ENCODE measurements around the gene SYTL1. TPM values are rescaled to one million over a fixed set of nuclear protein-coding genes. Genes with fewer than 3 reads are reported as not detected.
A peak's percentile ranks its signal among the peaks of the same experiment; 100 is the strongest.

The SYTL1 gene
- total and polyA plus RNA-seq, 3 experiments from 2014 or later = 21.9 to 124 (median 24.2) TPM

GRCh38 chr1:27342778-27343638, 1.2 kb downstream of the SYTL1 start:
- H3K4me1 ChIP-seq (ENCODE audit: insufficient read depth, low read length) = peaks cover 35% of the 10 kb centered on the region
- CTCF ChIA-PET = interaction anchor here (0.9 to 9.4 kb wide), 9 partner anchors 10 to 264 kb away, joined by 3 to 115 read pairs (median 7); partner anchors contain the start of gene MAP3K6

GRCh38 chr1:27343639-27344025, 1.8 kb downstream of the SYTL1 start:
- CTCF ChIA-PET = interaction anchor here (0.9 to 9.4 kb wide), 4 partner anchors 11 to 52 kb away, joined by 3 to 115 read pairs (median 8); no protein-coding TSS in a partner anchor
- H3K27me3 Mint-ChIP-seq = peaks cover 0 to 2% of the 10 kb centered on the region in 2 donors
- H3K27ac Mint-ChIP-seq = peak overlapping the region; percentile 90 to 99 (median 96)
- no peaks in the 10 kb centered on the region for H3K27me3 ChIP-seq (ENCODE audit: insufficient read depth, low read length, poor library complexity, severe bottlenecking)
- H3K9me3 Mint-ChIP-seq = no peaks in the 10 kb centered on the region
- peaks cover 0 to 44% (median 4%) of the 10 kb centered on the region in 3 donors for H3K36me3 Mint-ChIP-seq
- H3K4me1 ChIP-seq (ENCODE audit: insufficient read depth, low read length) = peaks cover 35% of the 10 kb centered on the region
- peaks cover 6% of the 10 kb centered on the region for H3K36me3 ChIP-seq (ENCODE audit: insufficient read depth, low read length)
- peak overlapping the region; percentile 100 for H3K4me3 ChIP-seq (ENCODE audit: low read length)
- no peak for DNase-seq
- peak overlapping the region; percentile 92 to 100 (median 96) for H3K4me3 Mint-ChIP-seq
- peak overlapping the region; percentile 85 for H3K27ac ChIP-seq (ENCODE audit: low read depth, low read length)
- POLR2A ChIA-PET = interaction anchor here (3.8 kb wide), 1 partner anchor 14 kb away, joined by 25 read pairs; no protein-coding TSS in a partner anchor
- H3K4me1 Mint-ChIP-seq = peaks cover 43 to 77% (median 54%) of the 10 kb centered on the region in 3 donors
- no peaks in the 10 kb centered on the region for H3K9me3 ChIP-seq (ENCODE audit: low read length)

More at GRCh38 chr1:27342778-27343638, 1.2 kb downstream of the SYTL1 start:
- H3K27me3 ChIP-seq (ENCODE audit: insufficient read depth, low read length, poor library complexity, severe bottlenecking) = no peaks in the 10 kb centered on the region
- H3K36me3 Mint-ChIP-seq = peaks cover 0 to 45% (median 4%) of the 10 kb centered on the region in 3 donors
- no peaks in the 10 kb centered on the region for H3K9me3 Mint-ChIP-seq
- peak overlapping the region; percentile 85 for H3K27ac ChIP-seq (ENCODE audit: low read depth, low read length)
- peaks cover 6% of the 10 kb centered on the region for H3K36me3 ChIP-seq (ENCODE audit: insufficient read depth, low read length)
- peak overlapping the region; percentile 100 for H3K4me3 ChIP-seq (ENCODE audit: low read length)
- peak overlapping the region; percentile 92 to 100 (median 96) for H3K4me3 Mint-ChIP-seq
- POLR2A ChIA-PET = interaction anchor here (2.0 to 3.8 kb wide), 2 partner anchors 14 to 19 kb away, joined by 8 to 25 read pairs; no protein-coding TSS in a partner anchor
- peaks cover 42 to 77% (median 54%) of the 10 kb centered on the region in 3 donors for H3K4me1 Mint-ChIP-seq
- peak overlapping the region; percentile 90 to 99 (median 96) for H3K27ac Mint-ChIP-seq
- peak; percentile 71 to 91 (median 83) for DNase-seq
- no peaks in the 10 kb centered on the region for H3K9me3 ChIP-seq (ENCODE audit: low read length)
- peaks cover 0 to 2% of the 10 kb centered on the region in 2 donors for H3K27me3 Mint-ChIP-seq

GRCh38 chr1:27345272-27345671, 3.5 kb downstream of the SYTL1 start:
- H3K36me3 ChIP-seq (ENCODE audit: insufficient read depth, low read length) = peaks cover 7% of the 10 kb centered on the region
- peak overlapping the region in 3 of 7 donors; percentile 78 to 82 (median 80) for H3K4me3 Mint-ChIP-seq
- POLR2A ChIA-PET = no interaction called here
- no peak overlapping the region for H3K4me3 ChIP-seq (ENCODE audit: low read length)
- H3K4me1 ChIP-seq (ENCODE audit: insufficient read depth, low read length) = peaks cover 38% of the 10 kb centered on the region
- peaks cover 0 to 52% (median 4%) of the 10 kb centered on the region in 3 donors for H3K36me3 Mint-ChIP-seq
- H3K27ac ChIP-seq (ENCODE audit: low read depth, low read length) = no peak overlapping the region
- no peak for DNase-seq
- H3K9me3 ChIP-seq (ENCODE audit: low read length) = no peaks in the 10 kb centered on the region
- CTCF ChIA-PET = interaction anchor here (0.9 to 9.4 kb wide), 5 partner anchors 9 to 43 kb away, joined by 3 to 115 read pairs (median 4); no protein-coding TSS in a partner anchor
- H3K27me3 ChIP-seq (ENCODE audit: insufficient read depth, low read length, poor library complexity, severe bottlenecking) = no peaks in the 10 kb centered on the region
- peak overlapping the region in 3 of 8 donors; percentile 54 to 87 (median 81) for H3K27ac Mint-ChIP-seq
- peaks cover 0 to 2% of the 10 kb centered on the region in 2 donors for H3K27me3 Mint-ChIP-seq
- H3K4me1 Mint-ChIP-seq = peaks cover 34 to 65% (median 39%) of the 10 kb centered on the region in 3 donors
- no peaks in the 10 kb centered on the region for H3K9me3 Mint-ChIP-seq

- DNase-seq = no peak
- POLR2A ChIA-PET = interaction anchor here (0.7 to 1.4 kb wide), 2 partner anchors 10 to 28 kb away, joined by 3 to 5 read pairs; no protein-coding TSS in a partner anchor
- H3K4me1 ChIP-seq (ENCODE audit: insufficient read depth, low read length) = peaks cover 28% of the 10 kb centered on the region
Observed at GRCh38 chr1:27346357-27346756, 4.5 kb downstream of the SYTL1 start.

DNA sequence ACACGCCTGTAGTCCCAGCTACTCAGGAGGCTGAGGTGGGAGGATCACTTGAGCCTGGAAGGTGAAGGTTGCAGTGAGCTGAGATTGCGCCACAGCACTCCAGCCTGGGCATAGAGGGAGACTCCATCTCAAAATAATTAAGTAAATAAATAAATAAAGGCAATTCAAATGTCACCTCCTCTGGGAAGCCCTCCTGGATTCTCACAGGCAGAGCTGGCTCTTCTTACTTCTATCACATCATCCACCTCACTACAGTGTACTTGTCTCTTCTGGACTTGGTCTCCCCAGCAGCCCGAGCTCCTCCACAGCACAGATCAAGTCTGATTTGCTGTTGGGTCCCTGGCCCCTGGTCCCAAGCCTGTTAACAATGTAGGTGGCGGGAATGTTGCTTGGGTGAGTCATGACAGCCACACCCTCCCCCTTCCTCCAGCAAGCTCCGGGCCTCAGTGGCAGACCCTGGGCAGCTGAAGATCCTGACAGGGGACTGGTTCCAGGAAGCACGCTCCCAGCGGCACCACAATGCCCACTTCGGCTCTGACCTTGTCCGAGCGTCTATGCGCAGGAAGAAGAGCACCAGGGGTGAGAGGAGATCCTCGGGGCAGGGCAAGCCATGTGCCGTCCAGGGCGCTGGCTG, 5.3 kb downstream of the SYTL1 start:
- POLR2A ChIA-PET = interaction anchor here (0.5 to 1.4 kb wide), 2 partner anchors 9 to 10 kb away, joined by 3 to 5 read pairs; no protein-coding TSS in a partner anchor
- Histone ChIP-seq H3K36me3 (ENCODE audit: insufficient read depth, low read length) (peaks cover 9% of the 10 kb centered on the region), H3K27me3 (ENCODE audit: insufficient read depth, low read length, poor library complexity, severe bottlenecking) (no peaks in the 10 kb centered on the region), H3K4me3 (ENCODE audit: low read length) (no peak overlapping the region), H3K9me3 (ENCODE audit: low read length) (no peaks in the 10 kb centered on the region), H3K27ac (ENCODE audit: low read depth, low read length) (no peak overlapping the region), H3K4me1 (ENCODE audit: insufficient read depth, low read length) (peaks cover 24% of the 10 kb centered on the region)
- Mint-ChIP-seq H3K27ac (peak overlapping the region in 4 of 8 donors; percentile 54 to 85 (median 69)), H3K27me3 (peaks cover 0 to 2% of the 10 kb centered on the region in 2 donors), H3K4me3 (peak overlapping the region in 1 of 7 donors; percentile 16), H3K9me3 (no peaks in the 10 kb centered on the region), H3K36me3 (peaks cover 0 to 61% (median 4%) of the 10 kb centered on the region in 3 donors), H3K4me1 (peaks cover 23 to 51% (median 27%) of the 10 kb centered on the region in 3 donors)
- DNase-seq = no peak
- CTCF ChIA-PET = interaction anchor here (1.0 to 9.4 kb wide), 4 partner anchors 10 to 51 kb away, joined by 3 to 115 read pairs (median 8); partner anchors contain the start of gene MAP3K6

More at GRCh38 chr1:27346357-27346756, 4.5 kb downstream of the SYTL1 start:
- CTCF ChIA-PET = interaction anchor here (1.3 to 9.4 kb wide), 3 partner anchors 11 to 21 kb away, joined by 3 to 115 read pairs (median 11); partner anchors contain the start of gene MAP3K6
- Histone ChIP-seq H3K36me3 (ENCODE audit: insufficient read depth, low read length) (peaks cover 9% of the 10 kb centered on the region), H3K9me3 (ENCODE audit: low read length) (no peaks in the 10 kb centered on the region), H3K27ac (ENCODE audit: low read depth, low read length) (no peak overlapping the region), H3K4me3 (ENCODE audit: low read length) (no peak overlapping the region), H3K27me3 (ENCODE audit: insufficient read depth, low read length, poor library complexity, severe bottlenecking) (no peaks in the 10 kb centered on the region)
- Mint-ChIP-seq H3K9me3 (no peaks in the 10 kb centered on the region), H3K27me3 (peaks cover 0 to 2% of the 10 kb centered on the region in 2 donors), H3K27ac (peak overlapping the region in 5 of 8 donors; percentile 13 to 81 (median 46)), H3K4me3 (peak overlapping the region in 4 of 7 donors; percentile 16 to 63 (median 55)), H3K36me3 (peaks cover 0 to 59% (median 4%) of the 10 kb centered on the region in 3 donors), H3K4me1 (peaks cover 27 to 56% (median 31%) of the 10 kb centered on the region in 3 donors)

DNA sequence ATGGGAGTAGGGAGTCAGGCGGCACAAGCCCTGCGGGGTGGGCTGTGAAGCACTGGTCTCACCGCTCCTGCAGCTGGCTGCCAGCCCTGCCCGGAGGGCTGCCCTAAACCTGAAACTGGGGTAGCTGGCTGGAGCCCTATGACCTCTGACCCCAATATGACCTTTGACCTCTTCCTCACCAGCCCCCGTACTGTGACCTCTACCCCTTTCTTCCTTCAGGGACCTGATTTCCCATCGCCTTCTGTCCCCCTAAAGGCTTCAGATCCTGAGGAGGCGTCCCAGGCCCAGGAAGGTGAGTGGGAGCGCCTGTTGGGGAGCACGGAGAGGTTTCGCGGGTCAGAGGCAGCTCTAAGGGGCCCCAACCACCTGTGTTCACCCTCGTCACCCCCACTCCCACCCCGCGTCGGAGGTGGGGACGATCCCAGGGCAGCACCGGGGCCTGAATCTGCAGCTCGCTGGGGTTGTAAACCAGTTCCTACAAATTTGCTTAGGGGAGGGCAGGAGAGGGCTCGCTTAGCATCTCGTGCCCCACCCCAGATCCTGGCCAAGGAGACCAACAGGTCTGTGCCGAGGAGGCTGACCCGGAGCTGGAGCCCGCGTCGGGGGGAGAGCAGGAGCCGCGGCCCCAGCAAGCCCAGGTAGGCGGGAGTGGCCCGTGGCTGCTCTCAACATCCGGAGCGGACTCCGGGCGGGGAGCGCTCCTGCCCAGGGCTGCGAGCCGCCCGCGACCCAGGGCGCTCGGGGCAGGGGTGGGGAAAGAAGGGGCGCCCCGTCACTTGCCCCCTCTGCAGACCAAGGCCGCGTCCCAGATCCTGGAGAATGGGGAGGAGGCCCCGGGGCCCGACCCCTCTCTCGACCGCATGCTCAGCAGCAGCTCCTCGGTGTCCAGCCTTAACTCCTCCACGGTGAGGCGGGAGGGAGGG, 7.3 kb downstream of the SYTL1 start:
- H3K36me3 Mint-ChIP-seq = peaks cover 1 to 58% (median 4%) of the 10 kb centered on the region in 3 donors
- H3K4me3 Mint-ChIP-seq = peak overlapping the region in 5 of 7 donors; percentile 6 to 54 (median 45)
- POLR2A ChIA-PET = interaction anchor here (0.5 to 1.3 kb wide), 3 partner anchors 9 to 17 kb away, joined by 3 to 4 read pairs (median 3); partner anchors contain the start of gene MAP3K6
- CTCF ChIA-PET = interaction anchor here (0.9 to 2.8 kb wide), 5 partner anchors 8 to 49 kb away, joined by 3 to 15 read pairs (median 4); no protein-coding TSS in a partner anchor
- Histone ChIP-seq H3K4me3 (ENCODE audit: low read length) (peak overlapping the region; percentile 41), H3K36me3 (ENCODE audit: insufficient read depth, low read length) (peaks cover 9% of the 10 kb centered on the region), H3K4me1 (ENCODE audit: insufficient read depth, low read length) (peaks cover 17% of the 10 kb centered on the region), H3K9me3 (ENCODE audit: low read length) (no peaks in the 10 kb centered on the region), H3K27ac (ENCODE audit: low read depth, low read length) (no peak overlapping the region), H3K27me3 (ENCODE audit: insufficient read depth, low read length, poor library complexity, severe bottlenecking) (no peaks in the 10 kb centered on the region)
- no peaks in the 10 kb centered on the region for H3K9me3 Mint-ChIP-seq
- DNase-seq = peak in 4 of 5 donors; percentile 25 to 53 (median 36)
- H3K27me3 Mint-ChIP-seq = peaks cover 0 to 4% of the 10 kb centered on the region in 2 donors
- H3K27ac Mint-ChIP-seq = peak overlapping the region in 4 of 8 donors; percentile 29 to 73 (median 66)
- peaks cover 17 to 38% (median 18%) of the 10 kb centered on the region in 3 donors for H3K4me1 Mint-ChIP-seq
